Spleen (tissue), 7 donors: Measurements from ENCODE around the gene KIF21A.

Experiments
- CTCF ChIP-seq, 11 experiments: fragments of 200-600 bp in 7 of 11; fragments of 450-650 bp in 4 of 11; sonication (generic) in 4 of 11; IDR thresholded peaks in 8 of 11; conservative IDR thresholded peaks in 3 of 11; 1 replicate in 7 of 11; 2 replicates in 4 of 11; pipeline versions ENCODE4 v1.4.0 to v1.8.0; 2016 to 2021; ENCODE audit warnings: antibody characterized with exemption in 11 of 11, inconsistent platforms in 4 of 11, mild to moderate bottlenecking in 1 of 11
- POLR2A ChIP-seq, 3 donors: fragments of 450-650 bp; IDR thresholded peaks; one replicate each; pipeline ENCODE4 v1.5.1; 2017; ENCODE audit warnings: antibody characterized with exemption in 3 of 3, mild to moderate bottlenecking in 1 of 3
- POLR2AphosphoS5 ChIP-seq, 3 donors: sonication (generic); formaldehyde crosslinking; IDR thresholded peaks; one replicate each; pipeline ENCODE4 v1.5.1; 2017; ENCODE audit warnings: antibody characterized with exemption in 3 of 3
- donor health status: DM: no; HTN: no; CAD: no; lungs with moderate emphysema.
- donor health status: DM: no; HTN: no; CAD: no.
- donor health status: DM: no; HTN: no; CAD: no.

GRCh38 chr12:39440781-39441180 is 2.1 kb downstream of the KIF21A start:
- no peak for TF ChIP-seq CTCF (IDR thresholded peaks at IDR 0.05 in 8 of 11, conservative IDR thresholded peaks at IDR 0.05 in 3 of 11)
- no peak for TF ChIP-seq POLR2A (IDR thresholded peaks at IDR 0.05)
- no peak for TF ChIP-seq POLR2AphosphoS5 (IDR thresholded peaks at IDR 0.05)
